Fibroblast of the aortic adventitia (primary cell): ENCODE results near the gene KRI1. TPM values are rescaled to one million over a fixed set of nuclear protein-coding genes. Genes with fewer than 3 reads are reported as not detected.

Experiments used
- DNase-seq: peaks from one replicate; pipeline ENCODE4 v3.0.0-alpha.2; 2010; ENCODE audit warnings: low read depth
- H3K4me3 ChIP-seq: 2 replicates; pipeline ENCODE4 v1.5.1; 2011; ENCODE audit warnings: low read depth, mild to moderate bottlenecking, control low read depth, low read length, moderate library complexity
- total RNA-seq: library from RNA; depleted of rRNA; stranded (reverse); fragments of >200 nt; gene quantifications from 2 replicates; pipeline ENCODE4 v1.2.3, GENCODE V29; 2012; ENCODE audit warnings: low replicate concordance
- TF ChIP-seq, protein P1 (sequence below): IDR thresholded peaks from 2 replicates; pipeline ENCODE4 v1.5.1; 2011; ENCODE audit warnings: mild to moderate bottlenecking, low read length, control low read depth, inconsistent platforms; ENCODE audit not compliant: insufficient read depth

Gene KRI1
- total RNA-seq, 1 donor: 11.1 TPM

DNA sequence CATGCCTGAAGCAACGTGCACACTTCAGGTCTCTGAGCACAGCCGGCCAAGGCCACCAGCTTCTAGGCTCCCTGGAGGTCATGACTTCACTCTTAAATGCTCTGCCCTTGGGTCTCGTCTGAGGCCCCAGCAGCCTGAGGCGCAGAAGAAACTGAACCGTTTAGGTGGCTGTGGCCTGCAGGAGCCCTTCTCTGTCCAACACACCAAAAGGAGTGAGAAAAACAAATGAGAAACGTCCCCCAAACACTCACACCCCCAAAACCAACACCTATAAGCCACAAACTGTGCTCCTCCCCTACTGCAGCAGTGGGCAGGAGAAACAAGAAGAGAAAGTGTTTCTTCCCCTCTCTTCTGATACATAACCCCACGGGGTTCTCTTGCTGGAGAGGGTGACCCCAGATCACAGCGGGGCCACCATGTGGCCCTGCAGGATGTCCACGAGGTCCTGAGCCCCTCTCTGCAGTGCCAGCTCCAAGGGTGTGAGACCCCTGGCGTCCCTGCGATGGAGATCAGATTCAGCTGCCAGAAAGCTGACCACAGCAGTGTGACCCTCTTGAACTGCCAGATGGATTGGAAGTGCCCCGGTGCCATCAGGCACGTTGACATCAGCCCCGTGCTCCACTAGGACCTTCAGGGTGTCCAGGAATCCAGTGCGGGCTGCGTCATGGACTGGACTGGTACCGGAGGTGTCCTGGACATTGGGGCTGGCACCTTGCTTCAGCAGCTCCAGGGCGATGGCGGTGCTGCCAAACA is 1.0 kb upstream of the KRI1 start:
- TF ChIP-seq, protein P1, sequence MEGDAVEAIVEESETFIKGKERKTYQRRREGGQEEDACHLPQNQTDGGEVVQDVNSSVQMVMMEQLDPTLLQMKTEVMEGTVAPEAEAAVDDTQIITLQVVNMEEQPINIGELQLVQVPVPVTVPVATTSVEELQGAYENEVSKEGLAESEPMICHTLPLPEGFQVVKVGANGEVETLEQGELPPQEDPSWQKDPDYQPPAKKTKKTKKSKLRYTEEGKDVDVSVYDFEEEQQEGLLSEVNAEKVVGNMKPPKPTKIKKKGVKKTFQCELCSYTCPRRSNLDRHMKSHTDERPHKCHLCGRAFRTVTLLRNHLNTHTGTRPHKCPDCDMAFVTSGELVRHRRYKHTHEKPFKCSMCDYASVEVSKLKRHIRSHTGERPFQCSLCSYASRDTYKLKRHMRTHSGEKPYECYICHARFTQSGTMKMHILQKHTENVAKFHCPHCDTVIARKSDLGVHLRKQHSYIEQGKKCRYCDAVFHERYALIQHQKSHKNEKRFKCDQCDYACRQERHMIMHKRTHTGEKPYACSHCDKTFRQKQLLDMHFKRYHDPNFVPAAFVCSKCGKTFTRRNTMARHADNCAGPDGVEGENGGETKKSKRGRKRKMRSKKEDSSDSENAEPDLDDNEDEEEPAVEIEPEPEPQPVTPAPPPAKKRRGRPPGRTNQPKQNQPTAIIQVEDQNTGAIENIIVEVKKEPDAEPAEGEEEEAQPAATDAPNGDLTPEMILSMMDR: no peak
- peak overlapping the region; percentile 64 for H3K4me3 ChIP-seq
- DNase-seq: no peak

DNA sequence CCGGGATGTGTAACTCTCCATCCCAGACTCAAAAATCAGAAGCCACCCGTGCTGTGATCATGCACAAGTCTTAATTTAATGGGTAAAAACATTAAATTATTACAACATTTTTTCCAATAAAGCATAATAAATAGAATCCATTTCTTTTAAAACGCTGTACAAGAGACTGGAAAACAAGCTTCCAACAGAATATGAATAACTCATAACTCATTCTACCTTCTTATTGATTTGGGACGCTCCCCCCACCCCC is 523 bp upstream of the KRI1 start:
- TF ChIP-seq, protein P1: no peak
- DNase-seq: no peak
- peak overlapping the region; percentile 64 for H3K4me3 ChIP-seq

DNA sequence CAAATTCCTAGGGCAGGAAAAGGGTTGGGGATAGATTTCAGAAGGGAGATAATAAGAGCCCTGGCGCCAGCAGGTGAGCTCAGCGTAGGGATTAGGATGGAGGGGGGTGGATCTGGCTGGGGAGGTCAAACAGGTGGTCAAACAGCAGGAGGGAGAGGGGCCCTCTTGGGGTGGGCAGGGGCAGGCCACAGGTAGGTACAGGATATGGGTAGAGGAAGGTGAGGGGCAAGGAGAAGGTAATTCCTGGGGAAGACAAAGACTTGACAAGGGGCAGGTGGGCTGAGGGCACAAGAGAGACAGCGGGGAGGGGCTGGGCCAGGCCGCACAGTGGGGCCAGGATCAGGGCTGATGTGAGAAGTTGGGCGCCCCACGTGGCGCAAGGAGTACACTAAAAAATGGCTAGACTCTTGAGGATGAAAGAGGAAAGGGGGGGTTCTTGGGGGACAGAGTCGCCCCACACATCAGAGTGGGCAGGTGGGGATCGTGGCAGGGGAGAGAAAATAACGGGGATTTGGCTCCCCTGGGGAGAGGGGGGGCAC is 713 bp downstream of the KRI1 start:
- TF ChIP-seq, protein P1: peak; percentile 20
- no peak for DNase-seq
- H3K4me3 ChIP-seq: peak overlapping the region; percentile 89

DNA sequence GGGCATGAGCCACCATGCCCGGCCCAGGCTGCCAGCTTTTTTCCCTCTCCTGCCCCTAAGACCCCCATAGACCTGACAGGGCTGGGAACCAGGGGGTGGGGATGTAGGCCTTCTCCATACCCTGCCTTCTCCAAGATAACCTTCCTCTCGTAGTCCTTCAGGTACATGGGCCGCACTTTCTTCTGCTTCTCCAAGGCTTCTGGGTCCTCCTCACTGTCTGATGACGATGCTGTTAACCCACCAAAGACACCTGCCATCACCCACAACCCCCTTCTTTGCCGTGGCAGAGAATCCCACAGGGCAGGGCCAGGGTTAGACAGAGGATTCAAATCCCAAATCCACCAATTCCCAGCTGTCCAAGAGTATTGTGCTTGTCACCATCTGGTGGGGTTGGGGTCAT is 3.2 kb downstream of the KRI1 start:
- TF ChIP-seq, protein P1: no peak
- H3K4me3 ChIP-seq: no peak overlapping the region
- DNase-seq: no peak

DNA sequence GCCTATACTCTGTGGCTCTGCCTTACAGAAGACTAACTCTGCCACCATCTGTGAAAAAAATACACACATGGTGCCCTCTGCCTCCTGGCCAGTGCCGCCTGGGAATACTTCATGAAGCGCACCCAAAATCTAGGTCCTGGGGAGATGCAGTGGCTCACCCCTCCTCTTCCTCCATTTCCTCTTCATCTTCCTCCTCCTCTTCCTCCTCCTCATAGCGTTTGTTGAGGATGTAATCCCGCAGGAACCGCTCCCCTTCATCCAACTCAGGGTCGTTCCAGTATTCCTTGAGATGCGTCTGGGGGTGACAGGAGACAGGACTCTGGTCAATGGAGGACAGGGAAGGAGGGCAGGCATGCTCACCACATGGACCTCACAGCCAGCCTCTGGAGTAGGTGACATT is 5.7 kb downstream of the KRI1 start:
- TF ChIP-seq, protein P1: no peak
- no peak overlapping the region for H3K4me3 ChIP-seq
- no peak for DNase-seq

DNA sequence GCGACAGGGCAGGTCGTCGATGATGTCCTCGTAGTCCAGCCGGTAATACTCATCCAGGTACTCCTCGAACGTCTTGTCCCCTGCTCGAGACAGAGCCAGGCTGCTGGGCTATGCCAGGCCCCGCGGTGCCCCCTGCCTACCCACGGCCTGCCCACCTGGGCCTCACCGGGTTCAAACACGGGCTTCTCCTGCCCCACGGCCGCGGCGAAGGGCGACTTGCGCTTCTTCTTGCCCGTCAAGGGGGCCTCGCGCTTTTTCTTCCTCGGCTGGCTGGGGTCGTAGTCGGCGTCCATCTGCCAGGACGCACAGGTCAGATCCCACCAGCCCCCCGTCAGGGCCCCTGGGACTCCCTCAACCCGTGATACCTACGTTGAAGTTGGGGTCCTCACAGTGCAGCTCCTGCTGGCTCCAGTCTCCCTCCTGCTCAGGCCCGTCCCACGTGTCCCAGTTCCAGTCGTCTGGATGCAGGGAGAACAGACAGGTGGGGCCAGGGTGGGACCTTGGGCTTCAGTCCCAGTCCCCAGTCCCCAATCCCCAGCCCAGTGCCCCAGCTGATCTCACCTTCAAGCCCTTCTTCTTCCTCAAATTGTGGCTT is 8.1 kb downstream of the KRI1 start:
- TF ChIP-seq, protein P1: no peak
- H3K4me3 ChIP-seq: no peak overlapping the region
- DNase-seq: no peak
